ENCODE data around the gene SLIT3.

Gene SLIT3

DNA sequence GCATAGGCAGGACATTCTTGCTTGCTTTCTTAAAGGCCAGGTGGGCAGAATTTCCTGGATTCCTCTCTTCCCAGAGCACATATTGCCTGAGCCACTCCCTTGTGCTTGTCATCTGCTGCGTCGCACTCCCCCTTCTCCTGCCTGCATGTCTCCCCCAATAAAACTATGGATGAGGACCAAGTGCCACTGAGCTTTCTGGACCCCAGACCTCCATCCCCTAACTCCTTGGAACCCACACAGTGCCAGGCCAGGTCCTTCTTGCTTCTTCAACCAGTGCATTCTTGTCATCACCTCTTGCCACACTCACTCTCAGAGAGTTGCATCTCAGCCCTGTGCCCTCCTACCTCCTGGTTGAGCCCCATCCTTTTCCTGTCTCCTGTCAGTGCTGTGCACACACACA is 563.9 kb downstream of the SLIT3 start:
- DNase-seq (ENCODE audit: low read depth in 2 of 2): no peak

DNA sequence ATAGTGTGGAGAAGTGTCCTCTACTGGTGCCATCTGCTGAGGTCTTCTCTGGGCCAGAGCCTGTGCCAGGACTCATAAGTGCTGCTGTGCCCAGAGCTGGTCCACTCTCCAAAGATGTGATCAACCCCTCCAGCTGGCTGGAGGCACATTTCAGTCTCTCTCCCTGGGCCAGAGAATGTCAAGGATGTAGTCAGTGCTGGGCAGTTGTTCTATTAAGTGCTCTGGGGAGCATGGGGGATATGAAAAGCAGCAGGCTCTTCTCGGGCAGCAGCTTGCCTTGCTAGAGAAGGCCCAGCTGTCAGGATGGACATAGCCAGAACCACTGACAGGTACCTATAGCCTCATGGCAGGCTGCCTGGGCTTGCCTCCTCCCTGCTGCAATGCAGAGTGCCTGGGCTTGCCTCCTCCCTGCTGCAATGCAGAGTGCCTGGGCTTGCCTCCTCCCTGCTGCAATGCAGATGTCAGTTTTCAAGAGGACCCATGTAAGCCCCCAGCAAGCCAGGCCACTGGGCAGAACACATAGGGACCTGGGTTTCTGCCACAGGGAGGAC is 564.6 kb downstream of the SLIT3 start:
- no peak for DNase-seq (ENCODE audit: low read depth in 2 of 2)

DNA sequence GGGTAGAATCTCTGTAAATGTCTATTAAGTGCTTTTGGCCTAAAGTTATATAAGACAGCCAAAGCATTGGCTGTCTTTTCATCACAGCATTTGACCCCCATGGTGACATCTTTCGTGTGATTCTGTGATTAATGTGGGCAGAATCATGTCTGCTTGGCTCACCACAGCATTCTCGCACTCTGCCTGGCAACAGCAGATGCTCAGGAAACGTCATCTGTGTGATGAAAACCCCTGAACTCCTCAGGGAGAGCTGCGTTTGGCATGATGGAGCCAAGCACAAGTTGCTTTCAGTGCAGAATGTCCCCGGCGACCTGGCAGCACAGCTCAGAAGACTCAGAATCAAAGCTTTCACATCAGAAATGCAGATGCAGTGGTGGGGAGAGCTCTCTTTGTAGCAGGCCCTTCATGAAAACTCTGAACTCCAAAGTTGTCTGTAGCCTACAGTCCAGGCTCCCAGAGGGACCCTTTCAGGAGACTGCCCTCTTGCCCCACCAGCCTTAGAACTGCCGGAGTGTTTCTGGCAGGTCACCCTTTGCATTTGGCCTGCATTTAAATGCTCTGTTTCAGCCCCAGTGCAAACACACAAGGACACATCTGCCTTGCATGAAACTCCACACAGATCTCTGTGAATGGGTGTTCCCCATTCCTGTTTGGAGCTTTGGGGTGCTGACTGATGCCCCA is 566.2 kb downstream of the SLIT3 start:
- DNase-seq (ENCODE audit: low read depth in 2 of 2): no peak

DNA sequence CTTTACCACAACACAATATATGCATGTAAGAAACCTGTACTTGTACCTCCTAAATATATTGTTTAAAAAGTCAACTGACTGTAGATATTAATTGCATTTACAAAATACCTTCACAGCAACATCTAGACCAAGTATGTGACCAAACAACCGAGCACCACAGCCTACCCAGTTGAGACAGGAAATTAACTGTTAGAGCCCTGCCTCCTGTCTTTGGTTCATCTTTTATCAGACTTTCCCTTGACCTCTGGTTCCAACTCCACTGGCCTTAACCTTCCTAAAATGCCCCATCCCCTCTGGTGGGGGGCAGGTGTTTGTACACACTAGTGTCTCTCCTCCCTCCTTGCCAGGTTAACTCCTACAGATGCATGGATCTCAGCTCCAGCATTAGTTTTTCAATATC is 566.8 kb downstream of the SLIT3 start:
- no peak for DNase-seq (ENCODE audit: low read depth in 2 of 2)

DNA sequence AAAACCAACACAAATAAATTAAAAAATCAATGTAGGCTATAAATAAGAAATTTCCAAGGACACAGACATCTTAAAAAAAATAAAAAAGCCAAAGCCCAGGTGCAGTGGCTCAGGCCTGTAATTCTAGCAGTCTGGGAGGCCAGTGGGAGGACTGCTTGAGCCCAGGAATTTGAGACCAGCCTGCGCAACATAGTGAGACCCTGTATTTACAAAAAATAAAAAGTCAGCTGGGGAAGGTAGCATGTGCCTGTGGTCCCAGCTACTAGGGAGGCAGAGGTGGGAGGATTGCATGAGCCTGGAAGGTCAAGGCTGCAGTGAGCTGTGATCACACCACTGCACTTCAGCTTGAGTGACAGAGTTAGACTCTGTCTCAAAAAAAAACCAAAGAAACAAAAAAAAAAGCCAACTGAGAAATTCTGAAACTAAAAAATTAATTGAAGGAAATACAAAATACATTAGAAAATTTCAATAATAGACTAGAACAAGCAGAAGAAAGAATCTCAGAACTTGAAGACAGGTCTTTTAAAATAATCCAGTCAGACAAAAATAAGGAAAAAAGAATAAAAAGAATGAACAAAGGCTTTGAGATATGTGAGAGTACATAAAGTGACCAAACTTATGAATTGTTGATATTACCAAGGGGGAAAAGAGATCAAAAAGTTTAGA is 572.3 kb downstream of the SLIT3 start:
- no peak for DNase-seq (ENCODE audit: low read depth in 2 of 2)

DNA sequence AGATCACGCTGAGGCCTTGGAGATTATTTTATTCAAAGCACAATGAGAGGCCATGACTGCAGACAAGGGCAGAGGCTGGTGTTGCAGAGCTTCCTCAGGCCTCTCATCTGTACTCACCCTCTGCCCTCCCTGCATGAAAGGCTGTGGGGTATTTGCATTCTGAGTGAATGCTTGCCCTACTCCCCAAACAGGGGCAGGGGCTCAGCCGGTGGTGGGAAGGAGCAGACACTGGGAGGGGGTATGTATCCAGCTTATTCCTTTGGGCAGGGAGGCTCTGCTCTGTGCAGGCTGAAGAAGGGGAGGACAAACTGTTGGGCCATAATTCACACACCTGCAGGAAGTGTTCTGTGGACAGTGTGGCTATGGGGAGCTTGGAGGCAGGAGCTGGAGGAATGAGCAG is 573.4 kb downstream of the SLIT3 start:
- no peak for DNase-seq (ENCODE audit: low read depth in 2 of 2)

DNA sequence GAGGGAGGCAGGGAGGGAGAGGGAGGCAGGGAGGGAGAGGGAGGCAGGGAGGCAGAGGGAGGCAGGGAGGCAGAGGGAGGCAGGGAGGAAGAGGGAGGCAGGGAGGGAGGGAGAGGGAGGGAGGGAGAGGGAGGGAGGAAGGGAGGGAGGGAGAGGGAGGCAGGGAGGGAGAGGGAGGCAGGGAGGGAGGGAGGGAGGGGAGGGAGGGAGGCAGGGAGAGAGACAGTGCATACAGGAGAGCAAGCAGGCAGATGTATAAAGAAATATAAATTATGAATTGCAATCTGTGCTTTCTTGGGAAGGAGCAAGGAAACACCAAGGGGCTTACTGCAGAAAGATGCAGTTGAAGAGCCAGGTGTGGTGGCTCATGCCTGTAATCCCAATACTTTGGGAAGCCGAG is 574.6 kb downstream of the SLIT3 start:
- DNase-seq (ENCODE audit: low read depth in 2 of 2): no peak

DNA sequence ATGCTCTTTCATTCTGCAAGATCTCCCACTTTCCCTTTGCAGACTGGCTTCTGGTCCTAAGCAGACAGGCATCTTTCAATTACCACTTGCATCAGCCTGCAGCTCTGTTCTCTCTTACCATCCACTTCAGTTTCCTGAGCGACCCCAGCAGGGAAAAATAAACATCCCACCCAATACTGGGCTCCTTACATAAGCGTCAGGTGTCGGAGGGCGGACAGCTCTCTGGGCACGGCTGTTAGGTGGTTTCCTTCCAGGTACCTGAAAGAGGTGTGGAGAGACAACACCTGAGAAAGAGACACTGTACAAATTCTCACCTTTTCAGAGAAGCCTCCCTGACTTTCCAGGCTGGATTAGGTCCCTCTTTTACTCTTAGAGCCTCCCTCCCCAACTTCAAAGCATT is 576.7 kb downstream of the SLIT3 start:
- DNase-seq (ENCODE audit: low read depth in 2 of 2): no peak

DNA sequence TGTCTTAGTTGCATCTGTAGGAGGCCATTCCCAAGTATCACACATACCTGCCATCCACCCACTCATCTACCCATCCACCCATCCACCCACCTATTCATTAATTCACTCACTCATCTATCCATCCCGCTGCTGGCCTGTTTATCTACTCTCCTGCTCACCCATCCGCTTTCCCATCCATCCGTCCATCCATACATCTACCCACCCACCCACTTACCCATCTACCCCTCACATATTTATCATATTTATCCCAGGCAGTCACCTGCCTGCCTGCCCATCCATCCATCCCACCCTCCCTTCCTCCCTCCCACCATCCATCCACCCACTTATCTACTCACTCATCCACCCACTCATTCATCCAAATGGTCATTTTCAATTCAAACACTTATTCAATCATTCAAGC is 577.9 kb downstream of the SLIT3 start:
- DNase-seq (ENCODE audit: low read depth in 2 of 2): no peak

DNA sequence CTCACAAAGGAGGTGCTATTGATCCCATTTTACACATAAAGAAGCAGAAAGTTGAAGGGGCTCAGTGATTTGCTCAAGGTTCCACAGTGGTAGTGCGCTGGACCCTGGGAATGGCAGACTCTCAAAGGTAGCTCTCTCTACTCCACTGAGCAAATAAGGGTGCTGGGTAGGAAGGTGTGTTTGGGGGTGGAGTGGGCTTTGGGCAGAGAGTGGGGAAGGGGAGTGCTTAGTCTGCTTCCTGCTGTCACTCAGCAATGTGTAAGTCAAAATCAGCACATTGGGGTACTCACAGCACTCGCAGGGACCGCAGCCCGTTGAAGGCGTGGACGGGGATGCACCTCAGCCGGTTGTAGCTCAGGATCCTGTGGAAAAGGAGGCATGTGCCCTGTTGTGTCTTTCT is 579.0 kb downstream of the SLIT3 start:
- DNase-seq (ENCODE audit: low read depth in 2 of 2): no peak

DNA sequence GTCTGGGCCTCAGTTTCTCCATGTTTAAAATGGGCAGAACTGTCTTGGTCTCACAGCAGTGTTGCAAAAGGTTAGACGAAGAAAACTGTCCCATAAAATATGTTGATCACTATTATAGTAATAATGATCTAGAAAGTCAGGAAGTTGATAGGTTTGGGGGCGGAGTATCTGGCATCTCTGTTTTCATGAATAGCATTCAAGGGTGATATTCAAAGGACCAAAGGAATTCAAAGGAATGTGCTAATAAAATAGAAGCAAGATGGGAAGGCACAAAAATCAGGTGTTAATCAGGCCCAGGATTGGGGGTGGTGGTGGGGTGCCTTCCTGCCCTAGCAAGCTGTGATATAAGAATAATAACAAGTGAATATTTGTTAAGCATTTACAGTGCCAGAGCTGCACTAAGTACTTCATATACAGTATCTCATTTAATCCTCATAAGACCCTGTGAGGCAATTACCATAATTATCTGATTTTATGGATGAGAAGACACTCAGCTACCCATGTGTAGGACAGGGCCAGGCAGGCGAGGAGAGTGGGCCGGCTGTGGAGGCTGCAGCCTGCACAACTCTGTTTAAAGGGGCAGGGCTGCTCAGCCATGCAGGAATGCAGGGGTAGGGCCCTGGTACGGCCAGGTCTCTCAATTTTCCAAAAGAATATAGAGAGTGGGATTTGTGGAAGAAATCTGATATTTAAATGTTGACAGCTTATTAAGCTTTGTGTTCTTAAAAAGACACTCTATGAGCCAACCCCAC is 579.8 kb downstream of the SLIT3 start:
- no peak for DNase-seq (ENCODE audit: low read depth in 2 of 2)

DNA sequence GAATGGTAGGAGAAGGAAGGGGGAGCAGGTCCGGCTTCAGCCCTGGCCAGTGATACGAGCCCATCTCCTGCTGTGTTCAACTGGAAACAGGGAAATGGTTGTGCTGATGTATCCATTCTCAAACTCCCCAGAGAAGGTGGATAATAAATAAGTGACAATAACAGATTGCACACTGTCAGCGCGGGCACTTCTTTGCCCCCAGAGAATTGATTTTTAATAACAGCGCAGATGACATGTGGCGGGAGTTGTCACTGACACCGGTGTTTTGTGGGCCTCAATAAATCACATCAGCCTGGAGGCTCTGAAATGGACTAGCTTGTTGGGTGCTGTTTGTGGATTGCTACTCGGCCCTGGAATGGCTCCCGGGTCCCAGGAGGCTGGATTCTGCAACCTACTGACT is 580.4 kb downstream of the SLIT3 start:
- DNase-seq (ENCODE audit: low read depth in 2 of 2): no peak

DNA sequence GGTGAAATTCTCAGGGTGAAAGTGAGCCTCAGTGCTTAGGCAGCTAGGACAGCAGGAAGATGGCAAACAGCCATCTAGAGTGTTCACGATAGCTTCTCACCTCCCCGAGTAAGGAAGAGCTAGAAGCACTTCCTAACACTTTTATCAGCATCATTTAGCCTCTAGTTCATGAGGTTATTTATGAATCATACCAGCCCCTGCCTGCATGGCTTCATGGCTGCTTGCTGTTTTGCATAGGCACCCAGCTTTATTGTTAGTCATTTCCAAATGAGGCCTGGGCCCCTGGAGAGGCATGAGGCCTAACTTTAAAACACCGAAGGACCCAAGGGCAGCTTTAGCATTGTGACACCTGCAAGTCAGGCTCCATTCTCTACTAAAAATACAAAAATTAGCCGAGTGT is 586.9 kb downstream of the SLIT3 start:
- no peak for DNase-seq (ENCODE audit: low read depth in 2 of 2)

DNA sequence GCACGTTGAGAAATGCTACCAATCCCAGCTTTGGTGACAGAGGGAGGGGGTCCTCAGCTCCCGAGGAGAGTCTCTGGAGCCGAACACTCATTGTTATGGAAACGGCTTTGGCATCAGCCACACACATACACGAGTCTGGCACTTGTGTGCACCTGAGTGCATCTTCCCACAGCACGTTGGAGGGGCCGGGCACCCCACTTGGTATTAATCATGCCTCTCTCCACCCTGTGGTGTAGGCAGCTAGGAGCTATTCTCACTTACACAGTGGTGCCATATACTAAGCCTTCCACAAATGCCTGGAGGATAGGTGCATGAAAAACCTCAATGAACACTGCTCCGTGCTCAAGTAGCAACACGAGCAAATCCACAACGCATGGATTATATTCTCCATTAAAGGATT is 587.9 kb downstream of the SLIT3 start:
- no peak for DNase-seq (ENCODE audit: low read depth in 2 of 2)

DNA sequence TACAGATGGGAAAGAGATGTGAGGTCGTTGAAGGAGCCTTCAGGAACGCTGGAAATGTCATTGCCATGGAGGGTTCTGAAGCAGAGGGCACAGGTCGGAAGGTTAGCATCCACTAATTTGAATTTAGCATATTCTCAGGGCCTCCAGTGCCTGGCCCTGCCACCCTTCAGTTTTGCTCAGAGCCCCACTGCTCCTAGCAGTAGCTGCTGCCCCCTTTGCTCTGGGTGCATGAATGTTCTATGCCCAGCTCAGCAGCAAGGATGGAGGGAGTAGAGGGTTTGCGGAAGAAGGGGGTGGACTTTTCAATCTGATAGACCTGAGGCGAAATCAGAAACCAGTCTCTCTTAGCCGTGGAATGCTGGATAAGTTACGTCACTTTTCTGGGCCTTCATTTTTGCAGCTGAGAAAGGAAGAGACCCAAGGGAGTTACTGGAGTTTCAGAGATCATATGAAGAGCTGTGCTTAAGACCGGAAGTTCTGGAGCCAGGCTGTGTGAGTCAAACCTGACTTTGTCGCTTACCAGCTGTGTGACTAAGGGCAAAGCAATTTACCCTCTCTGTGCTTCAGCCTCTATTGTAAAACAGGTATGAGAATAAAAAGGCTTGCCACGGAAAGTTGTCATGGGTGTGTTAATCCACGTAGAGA is 588.5 kb downstream of the SLIT3 start:
- no peak for DNase-seq (ENCODE audit: low read depth in 2 of 2)

DNA sequence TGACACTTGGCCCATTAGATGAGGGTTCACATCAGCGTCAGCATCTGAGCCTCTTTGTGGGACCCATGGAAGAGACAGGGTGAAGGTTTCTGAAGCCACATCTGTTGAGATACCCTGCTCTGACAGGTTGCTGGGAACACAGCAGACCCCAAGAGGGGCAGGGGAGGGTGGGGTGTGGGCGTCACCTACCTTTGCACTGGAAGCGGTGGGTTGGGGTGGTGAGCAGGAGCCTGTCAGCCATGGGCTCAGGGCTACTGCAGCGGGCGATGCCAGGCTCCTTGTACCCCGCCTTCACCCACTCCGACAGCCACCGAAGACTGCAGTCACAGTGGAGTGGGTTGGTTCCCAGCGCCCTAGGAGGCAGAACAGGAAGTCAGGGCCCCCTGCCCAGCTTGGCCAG is 590.2 kb downstream of the SLIT3 start:
- DNase-seq (ENCODE audit: low read depth in 2 of 2): no peak

DNA sequence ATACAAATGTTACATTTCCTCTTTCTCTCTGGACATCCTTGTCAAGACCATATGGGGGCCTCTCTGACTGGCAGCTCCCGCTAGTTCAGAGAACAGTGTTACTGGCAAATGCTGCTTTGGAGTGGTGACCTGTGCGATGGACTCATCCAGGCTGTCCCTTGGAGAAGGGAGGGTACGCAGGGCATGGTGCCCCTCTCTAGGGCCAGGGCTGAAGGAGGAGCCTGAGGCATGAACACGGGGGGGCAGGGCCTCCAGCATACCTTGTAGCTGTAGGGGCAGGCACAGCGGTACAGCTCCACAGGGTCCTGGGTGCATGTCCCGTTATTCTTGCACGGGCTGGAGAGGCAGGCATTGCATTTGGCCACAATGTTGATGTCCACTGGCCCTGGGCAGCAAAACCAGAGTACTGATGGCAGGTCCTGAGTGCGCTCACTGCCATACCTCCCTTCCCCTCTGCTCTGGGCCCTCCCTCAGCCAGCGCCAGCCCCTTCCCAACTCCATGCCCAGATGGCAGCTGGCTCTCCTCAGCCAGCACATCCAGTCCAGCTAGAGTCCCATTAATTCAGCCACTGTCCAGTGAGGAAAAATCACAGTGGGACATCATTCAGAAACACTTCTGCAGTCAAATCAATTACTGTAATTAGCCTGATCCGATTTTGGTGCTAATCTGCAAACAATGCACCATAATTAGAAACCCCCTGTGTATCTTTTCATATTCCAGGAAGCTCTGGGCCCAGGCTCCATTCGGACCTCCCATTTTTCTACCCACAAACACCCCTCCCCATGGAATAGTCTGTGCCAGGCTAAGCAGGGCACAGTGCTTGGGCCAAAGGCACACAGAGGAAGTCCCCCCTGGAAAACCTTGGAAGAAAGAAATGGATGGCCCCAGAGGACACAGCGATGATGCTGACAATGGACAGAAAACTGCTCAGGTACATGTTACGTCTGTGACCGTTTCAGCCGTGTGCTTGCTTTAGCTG is 592.9 kb downstream of the SLIT3 start:
- no peak for DNase-seq (ENCODE audit: low read depth in 2 of 2)

DNA sequence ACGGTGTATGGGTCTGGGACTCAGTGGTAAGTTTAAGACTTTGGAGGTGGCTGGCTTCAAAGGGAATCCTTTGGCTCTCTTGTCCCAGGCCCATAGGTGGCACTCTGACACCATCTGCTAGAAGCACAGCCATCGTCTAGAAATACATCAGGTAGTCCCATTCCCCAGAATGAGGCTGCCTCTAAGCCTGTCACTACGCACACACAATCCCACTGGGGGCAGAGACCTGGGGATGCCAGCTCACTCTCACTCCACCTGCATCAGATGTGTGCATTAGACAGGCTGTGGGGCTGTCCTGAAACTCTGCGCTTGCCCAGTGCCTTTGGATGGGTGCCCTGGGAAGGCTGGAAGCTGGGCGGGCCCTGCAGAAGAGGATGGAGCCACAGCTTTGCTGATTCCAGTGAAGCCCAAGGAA is 594.3 kb downstream of the SLIT3 start:
- DNase-seq (ENCODE audit: low read depth in 2 of 2): no peak

DNA sequence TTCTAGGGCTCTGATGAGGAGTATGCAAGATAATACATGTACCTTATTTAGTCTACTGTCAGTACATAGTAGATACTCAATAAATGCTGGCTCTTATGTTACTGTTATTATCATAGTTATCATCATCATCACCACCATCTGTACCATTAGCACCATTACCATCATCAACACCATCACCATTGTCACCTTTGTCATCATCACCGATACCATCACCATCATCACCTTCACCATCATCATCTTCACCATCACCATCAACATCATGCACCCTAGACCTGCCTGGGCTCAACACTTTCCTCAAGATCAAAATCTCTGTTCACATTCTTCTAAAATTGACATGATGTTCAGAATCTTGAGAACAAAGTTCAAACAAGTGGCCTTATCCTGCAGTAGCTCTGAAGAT is 595.6 kb downstream of the SLIT3 start:
- no peak for DNase-seq (ENCODE audit: low read depth in 2 of 2)

DNA sequence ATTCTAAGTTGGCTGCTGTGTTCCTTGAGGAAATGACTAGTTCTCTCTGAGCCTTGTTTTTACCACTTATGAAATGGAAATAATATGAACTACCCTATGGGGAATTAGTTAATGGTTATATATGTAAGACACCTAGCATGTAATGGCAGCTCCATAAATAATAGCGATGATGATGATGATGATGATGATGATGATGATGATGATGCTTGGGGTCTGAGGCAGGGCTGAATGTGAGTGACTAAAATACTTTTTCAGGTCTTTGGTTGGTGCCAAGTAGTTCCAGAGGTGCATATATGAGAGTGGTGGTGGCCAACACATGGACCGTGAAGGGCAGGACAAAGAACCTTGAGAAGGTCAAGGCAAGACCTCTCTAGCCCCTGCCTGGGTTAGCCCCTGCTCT is 598.4 kb downstream of the SLIT3 start:
- no peak for DNase-seq (ENCODE audit: low read depth in 2 of 2)

DNA sequence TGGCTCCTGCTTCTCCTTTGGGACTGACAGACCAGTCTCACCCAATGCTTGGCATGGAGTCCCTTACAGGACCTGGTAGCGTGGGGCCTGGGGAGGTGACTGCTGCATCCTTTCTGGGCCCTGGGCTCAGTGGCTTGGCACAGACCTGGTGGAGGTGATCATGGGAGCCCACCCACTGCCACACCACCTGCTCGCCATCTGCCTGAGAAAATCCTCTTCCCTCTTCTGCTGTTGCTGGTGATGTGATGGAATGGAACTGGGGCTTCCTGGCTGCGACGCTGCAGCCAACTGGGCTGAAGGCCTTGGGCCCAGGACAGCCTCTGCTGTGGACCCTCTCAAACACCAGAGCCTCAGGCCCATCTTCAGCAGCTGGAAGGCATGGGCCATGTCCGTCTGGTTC is 599.3 kb downstream of the SLIT3 start:
- DNase-seq (ENCODE audit: low read depth in 2 of 2): no peak
